HG02852 (cell line): Measurements from ENCODE around the gene FBN2.

Experiments
- ATAC-seq: cut with Tn5 transposase; IDR thresholded peaks from one replicate; pipeline ENCODE4 v1.9.1; 2021; ENCODE audit warnings: mild to moderate bottlenecking, moderate library complexity; ENCODE audit not compliant: unreplicated experiment

The FBN2 gene

DNA sequence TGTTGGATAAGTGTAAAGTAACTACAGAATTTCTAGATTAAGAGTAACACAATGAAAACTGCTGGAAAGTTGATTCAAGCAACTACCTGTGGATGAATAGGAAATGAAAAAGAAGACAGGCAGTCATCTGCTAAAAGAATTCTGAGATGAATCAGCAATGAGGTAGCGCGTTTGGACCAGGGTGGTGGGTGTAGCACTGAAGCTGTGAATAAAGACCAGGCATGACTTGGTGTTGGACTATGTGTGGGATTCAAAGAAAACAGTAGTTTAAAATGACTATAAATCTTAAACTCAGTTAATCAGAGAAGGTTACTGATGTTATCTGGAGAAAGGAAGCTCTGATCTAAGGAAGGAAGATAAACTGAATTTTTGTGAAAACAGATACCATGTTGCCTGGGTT, 159.8 kb downstream of the FBN2 start:
- ATAC-seq: no peak

DNA sequence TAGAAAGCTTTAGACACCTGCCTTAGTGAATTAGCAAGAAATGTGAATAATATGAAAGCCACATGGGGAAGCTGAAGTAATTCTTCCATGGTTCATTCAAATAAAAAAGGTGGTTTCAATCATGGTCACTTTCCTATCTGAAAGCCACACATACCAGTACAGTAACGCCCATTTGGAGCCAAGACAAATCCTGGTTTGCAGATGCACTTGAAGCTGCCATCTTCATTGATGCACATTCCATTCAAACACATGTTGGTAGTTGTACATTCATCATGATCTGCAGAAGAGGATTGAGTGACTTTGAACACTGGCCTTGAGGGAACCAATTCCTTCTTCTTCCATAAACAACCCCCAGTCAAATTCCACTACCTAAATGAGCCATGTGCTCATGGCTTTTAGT, 161.5 kb downstream of the FBN2 start:
- no peak for ATAC-seq

DNA sequence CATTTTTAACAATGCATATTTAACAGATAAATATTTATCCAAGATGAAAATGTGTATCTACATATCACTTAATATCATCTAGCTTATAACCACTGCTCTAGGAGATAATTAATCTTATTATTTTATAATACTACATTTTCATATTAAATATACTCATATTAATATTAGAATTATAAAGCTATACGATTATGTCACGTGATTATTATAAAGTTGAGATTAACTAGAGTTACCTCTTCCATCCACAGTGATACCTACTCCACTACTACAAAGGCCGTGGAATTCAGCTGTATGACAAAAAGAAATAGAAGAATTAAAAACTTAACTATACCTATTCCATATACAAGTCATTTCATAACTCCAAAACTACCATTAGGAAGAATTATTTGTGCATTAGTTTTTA, 171.9 kb downstream of the FBN2 start:
- no peak for ATAC-seq

DNA sequence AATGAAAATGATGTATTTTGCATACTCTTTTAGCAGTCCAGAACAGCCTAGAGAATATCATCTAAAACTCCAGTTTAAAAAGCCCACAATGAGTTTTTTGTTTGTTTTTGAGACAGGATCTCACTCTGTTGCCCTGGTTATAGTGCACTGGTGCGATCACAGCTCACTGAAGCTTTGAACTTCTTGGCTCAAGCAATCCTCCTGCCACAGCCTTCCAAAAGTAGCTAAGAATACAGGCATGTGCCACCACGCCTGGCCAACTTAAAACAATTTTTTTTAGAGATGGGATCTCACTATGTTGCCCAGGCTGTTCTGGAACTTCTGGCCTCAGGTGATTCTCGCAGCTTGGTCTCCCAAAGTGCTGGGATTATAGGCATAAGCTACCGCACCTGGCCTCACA, 175.7 kb downstream of the FBN2 start:
- no peak for ATAC-seq

DNA sequence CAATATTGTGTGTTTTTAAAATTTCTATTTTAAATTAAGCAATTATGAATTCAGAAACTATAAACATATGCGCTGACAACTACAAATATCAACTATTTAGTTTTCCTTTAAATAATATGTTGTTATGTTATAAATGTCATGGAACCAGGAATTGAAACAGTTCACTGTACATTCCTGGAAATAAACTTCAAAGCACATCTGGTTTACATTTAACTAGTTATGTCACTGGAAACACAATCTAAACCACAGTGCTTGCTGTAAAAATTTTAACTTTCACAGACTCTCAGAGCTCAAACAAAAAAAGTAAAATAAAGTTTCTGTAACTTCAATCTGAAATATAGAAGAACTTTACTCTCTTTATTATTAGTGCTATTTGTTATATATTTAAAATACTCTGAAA, 179.2 kb downstream of the FBN2 start:
- no peak for ATAC-seq

DNA sequence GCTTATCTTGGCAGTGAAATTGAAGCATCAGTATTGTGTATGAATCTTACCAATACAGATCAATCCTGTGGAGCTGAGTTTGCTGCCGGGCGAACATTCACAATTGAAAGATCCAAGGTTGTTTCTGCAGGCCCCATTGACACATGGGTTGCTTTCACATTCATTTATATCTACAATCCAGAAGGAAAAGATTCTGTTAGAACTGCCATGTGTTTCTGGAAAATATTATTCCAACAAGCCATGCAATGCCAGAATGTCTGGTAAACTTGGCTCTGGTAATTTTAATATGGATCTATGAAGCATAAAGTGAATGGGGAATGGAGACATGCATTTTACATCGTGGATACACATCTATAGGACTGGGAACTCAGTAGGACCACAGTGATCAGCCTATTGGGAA, 180.8 kb downstream of the FBN2 start:
- ATAC-seq: no peak

DNA sequence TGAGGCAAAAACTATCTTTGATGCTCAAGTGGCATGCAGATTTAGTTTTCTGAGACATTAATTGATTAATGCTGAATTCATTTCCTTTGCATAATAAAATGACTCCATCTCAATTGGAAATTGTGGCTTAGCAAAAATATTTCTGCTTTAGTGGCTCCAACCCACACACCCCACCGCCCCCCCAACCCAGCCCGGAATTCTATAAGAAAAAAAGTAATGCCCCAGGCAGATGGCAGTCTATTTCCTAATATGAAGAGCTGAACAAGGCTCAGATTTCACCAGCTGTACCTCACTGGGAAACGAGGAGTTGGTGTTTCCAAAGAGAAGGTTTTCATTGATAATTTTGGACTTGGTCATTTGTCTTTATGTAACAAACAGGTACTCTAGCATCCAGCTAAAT, 182.1 kb downstream of the FBN2 start:
- no peak for ATAC-seq

DNA sequence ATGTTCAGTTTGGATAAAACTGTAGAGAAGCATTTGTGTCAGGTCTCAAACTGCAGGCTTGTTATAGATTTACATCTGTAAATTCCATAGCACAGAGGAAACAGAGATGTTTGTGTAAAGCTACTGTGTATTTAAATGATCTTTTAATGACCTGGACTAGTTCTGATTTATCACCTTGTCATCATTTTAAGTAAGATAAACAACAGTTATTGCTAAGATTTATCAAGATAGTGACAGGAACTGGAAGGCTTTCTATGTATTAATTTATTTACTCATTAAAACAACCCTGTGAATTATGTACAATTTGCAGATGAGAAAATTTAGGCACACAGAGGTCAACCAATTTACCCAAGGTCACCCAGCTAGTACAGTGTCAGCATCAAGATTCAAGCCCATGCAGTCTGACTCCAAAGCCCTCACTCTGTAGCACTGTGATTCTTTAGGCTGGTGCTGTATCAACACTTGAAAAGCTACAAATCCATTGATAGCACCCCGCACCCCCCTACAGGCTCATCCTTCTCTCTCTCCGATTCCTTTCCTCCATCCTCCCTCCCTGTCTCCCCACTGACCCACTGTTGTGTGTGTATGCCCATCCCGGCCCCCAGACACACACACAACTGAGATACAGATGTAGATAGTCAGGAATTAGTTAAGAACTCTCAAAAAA, 184.5 kb downstream of the FBN2 start:
- ATAC-seq: no peak

DNA sequence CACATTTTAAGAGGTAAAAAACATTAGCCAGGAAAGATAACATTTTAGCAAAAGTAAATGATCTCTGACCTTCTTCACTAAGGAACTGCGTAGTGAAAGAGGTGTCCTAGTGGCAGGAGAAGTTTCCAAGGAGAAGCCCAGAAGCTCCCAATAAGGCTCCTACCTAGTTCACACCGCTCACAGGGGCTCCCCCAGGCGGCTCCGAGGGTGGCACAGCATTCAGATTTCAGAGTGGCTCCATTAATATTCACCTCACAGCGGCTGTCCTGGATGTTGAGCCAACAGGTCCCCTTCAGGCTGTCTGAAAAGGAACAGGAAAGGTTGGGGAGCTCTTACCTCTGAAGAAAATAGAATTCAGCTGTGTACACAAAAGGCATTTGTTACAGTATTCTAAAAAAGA, 187.3 kb downstream of the FBN2 start:
- ATAC-seq: no peak

DNA sequence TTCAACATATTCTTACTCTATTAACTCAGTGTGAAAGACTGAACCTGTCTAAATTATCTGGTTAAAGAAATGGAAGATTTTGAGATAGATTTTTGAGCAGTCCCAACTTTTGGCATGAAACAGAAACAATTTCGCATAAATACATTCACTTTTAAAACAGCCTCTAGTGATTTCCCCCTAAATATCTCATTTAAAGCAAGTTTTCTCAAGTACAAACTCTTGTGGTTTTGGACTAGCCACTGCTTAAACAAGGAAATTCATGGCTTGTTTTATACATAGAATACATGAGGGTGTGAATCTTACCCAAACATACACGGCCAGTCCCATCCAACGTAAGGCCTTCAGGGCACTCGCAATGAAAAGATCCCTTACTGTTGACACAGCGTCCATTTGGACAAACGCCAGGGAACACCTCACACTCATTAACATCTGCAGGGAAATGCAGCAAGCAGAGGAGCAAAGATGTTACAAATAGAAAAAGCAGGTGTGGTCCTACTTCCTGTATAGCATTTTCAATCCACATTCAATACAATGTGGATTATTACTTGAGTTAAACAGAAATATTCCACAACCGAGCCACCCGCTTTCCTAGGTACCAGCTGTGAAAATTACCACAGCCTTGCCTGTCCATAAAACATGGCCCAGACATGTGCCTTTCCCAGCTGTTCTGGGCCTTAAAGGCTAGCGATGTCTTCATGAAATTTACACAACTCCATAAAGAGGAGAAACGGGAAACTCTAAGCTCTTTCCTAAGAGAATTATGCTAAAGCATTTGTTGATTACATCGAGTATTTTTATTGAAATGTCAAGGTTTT, 188.8 kb downstream of the FBN2 start:
- ATAC-seq: no peak

DNA sequence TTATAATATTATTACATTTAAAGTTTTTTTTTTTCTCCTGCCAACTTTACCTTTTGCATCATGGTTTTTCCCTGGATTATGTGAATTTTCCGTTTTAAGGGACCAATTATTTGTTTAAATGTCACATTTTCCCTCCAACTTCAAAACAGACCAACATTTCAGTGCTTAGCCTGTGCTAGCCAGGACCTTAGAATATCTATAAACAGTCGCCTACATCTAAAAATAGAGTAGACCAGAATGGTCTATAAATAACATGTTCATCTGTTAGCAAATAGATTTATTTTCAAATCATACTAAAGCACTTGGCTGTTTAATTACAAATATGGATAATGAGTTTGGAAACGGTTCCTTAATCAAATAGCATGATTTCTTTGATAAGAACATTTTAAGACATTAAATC, 192.0 kb downstream of the FBN2 start:
- ATAC-seq: no peak

DNA sequence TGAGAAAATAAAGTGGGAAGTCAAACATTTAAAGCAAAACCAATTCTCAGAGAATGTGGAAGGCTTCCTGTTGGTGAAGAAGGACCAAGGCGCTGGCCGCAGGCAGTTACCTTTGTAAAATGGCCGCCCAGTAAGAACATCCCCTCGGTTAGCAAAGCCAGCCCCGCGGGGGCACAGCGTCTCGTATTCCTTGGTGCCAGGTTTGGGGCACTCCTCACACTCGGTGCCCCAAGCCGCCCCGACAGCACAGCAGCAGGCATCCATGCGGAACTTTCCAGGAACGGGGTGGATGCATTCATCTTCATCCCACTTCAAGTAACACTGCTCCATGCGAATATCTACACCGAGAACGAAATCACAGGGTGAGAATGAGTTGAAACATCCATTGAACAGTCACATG, 192.8 kb downstream of the FBN2 start:
- no peak for ATAC-seq

DNA sequence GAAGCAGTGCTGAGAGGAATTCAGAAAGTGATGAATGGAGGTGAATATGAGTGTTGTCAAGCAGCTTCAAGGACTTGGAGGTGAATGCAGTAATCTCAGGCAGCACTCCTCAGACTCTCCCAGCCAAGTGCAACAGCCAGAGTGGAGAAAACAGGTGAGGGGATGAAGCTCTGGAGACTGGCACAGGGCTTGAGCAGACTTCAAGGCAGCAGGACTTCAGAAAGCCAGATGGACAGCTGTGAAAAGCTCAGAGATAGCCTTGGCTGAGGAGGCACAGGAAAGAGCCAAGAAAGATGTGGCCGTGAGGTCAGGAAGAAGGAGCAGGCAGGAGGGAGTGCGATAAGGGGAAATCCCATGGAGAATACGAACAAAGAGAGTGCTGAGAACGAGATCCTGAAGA, 194.9 kb downstream of the FBN2 start:
- ATAC-seq: no peak

DNA sequence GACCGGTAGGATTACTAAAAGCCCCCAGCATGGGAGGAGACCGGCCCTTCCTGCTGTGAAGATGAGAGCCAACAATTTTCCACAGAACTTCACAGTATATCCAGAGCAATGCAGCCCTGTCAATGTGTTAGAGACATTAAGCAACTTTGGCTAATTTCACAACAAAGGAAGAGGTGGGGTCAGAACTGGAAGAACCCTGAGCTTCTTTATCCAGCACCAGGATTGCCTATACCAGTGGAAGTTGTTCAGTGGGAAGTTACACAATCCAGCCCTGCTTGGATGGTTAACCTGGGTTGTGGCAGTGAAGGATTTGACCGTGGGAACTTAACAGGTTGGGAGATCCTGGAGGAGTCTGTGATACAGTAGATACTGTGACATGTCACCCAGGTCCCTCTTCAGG, 197.0 kb downstream of the FBN2 start:
- ATAC-seq: no peak

DNA sequence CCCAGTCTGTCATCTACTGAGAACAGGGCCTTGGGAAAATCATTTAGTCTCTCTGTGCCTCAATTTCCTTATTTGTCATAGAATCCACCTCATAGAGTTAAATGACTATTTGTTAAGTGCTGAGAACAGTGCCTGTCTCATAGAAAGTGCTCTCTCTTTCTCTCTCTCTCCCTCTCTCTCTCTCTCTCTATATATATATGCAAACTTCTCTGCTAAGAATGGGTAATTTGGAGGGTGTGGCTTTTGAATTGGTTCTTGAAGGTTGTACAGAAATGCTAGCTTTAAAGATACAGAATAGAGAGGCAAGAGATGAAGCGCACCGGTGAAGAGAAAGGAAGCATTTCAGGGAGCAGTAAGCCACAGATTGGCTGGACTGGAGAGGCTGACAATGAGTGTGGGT, 197.4 kb downstream of the FBN2 start:
- no peak for ATAC-seq

DNA sequence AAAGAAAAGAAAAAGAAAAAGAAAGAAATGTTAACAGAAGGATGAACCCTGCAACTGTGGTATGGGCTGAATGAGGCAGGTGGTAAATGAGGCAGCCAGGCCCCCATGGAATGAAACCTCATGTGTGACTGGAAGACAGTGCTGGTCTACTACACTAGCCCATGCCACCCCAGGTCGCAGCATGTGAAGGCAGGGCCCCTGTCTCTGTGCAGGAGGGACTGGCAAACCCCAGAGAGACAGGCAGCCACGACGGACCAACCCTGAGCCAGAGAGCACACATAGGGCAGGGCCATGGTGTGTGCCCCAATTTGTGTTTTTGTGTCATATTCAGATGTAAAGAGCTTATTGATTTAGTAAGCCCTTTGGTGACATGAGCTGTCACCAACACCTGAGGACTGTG, 198.5 kb downstream of the FBN2 start:
- no peak for ATAC-seq

DNA sequence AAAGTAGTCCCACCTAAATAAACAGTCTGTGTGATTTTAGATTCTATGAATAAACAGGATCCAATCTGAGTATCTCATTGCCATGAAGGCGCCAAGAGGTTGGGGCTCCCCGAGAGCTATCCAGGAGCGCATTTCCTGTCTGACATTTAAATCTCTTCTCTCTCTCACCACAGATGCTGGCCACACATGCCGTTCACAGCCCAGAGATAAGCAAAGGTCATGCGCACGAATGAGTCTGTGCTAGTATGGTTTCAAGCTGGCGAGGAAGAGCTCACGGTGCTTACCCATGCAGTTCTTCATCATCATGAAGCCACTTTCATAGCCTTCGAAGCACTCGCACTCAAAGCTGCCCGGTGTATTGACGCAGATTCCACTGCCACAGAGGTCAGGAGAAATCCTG, 199.4 kb downstream of the FBN2 start:
- no peak for ATAC-seq

DNA sequence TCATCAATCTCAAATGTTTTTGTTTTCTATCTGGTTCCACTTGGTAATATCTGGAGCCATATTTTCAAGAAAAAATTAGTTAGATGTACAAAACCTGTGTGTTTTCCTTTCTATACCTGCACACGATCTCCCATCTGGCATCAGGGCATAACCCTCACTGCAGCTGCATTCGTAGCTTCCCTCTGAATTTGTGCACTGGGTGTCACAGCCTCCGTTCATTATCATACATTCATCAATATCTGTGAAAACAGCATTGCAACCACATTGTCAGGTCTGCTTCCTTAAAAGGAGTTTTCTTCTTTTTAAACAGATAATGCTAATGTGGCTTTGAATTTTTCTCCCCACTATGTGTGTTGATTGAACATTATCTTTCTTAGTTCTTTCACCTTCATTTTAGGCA, 202.7 kb downstream of the FBN2 start:
- no peak for ATAC-seq

DNA sequence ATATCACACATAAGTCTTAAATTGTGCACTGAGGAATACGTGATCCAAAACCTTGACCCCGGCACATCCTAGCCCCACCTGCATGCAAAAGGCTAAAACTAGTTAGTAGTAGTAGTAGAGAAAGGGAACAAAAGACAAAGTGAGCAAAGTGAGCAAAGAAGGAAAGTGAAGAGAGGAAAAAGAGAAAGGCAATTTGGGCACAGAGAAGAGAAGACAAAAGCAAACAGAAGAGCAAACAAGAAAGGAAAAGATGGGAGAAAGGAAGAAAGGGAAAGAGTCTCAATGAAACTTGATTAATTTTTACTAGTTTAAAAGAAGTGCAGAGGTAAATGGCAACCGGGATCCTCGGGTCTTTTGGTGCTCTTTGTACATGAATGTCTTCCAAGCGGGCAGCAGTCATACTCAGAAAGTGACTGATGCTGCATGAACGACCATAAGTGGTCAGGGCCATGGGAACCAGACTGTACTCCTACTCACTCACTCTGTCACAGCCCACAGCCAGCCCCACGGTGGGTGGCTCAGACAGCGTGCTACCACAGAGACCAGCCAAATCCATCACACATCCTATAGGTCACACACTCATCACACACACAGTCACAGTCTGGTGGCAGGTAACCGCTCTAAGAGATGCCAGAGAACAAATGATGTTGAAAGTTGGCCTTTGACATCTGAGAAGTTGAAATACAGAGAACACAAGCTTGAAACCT, 203.9 kb downstream of the FBN2 start:
- ATAC-seq: no peak

DNA sequence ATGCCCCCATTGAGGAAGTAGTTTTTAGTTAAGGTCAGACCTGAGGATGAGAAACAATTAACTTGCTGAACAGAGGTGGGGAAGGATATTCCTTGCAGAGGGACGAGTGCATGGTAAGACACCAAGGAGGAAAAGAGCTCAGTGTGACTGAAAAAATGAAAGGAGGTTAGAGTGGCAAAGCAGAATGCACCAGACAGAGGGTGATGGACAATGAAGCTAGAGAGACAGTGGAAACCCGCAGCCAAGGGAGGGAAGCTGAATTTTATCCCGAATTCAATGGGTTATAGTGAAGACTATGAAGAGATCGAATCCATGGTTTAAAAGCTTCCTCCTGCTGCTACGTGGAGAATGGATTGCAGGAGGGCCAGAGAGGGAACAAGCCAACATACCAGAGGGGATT, 206.8 kb downstream of the FBN2 start:
- no peak for ATAC-seq

DNA sequence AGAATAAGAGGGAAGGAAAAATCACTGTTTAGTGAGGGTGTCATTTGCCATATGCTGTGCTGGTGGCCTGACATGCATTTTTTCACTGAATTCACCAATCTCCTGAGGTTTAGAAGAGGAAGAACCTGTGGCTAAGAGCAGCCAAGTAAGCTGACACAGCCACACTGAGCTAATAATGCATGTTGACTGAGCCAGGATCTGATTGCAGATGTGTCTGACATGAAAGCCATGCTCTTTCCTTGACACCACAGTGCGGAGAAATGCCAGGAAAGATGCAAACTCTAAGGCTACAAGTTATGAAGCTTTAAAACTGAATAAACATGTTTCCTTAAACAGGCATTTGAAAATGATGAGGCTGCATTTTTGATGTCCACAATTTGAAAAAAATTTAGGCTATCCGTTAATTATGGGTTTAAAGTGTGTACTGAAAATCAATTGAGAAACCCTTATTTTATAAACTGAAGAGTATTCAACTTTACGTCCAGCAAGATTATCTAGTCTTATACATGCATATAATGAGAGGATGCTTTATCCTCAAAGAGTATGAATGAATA, 208.6 kb downstream of the FBN2 start:
- no peak for ATAC-seq

DNA sequence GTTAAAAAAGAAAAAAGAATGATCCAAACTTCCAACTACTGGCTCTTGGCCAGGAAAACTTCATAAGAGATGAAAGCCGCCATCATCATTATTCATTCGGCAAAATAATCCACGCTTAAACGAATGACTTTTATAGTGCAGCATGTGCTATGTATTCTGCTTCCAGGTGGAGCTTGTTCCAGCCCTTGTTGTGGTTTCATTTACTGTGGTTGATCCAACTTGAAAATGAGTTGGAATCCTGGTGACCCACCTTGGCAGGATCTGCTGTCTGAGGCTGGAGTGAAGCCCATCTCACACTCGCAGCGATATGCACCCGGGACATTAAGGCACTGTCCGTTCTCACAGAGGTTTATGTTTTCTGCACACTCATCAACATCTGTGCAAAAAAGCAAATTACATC, 209.6 kb downstream of the FBN2 start:
- ATAC-seq: no peak
